ENCODE measurements around the gene FEM1A. TPM values are rescaled to one million over a fixed set of nuclear protein-coding genes. Genes with fewer than 3 reads are reported as not detected.

FEM1A gene
- total RNA-seq, 1 experiment from 2014 or later, result 15.4 TPM

GRCh38 chr19:4754248-4754647 lies 37.3 kb upstream of the FEM1A start:
- CTCF ChIA-PET, result no interaction called here
- BruUV-seq (replicated peaks), result no TSS peak
- TF ChIP-seq CTCF (IDR thresholded peaks at IDR 0.05; ENCODE audit: unreplicated experiment), result no peak
- no peaks in the 10 kb centered on the region for H3K9me3 Mint-ChIP-seq (ENCODE audit: unreplicated experiment)
- no peak for DNase-seq (ENCODE audit: unreplicated experiment)
- POLR2A ChIA-PET, result interaction anchor here (0.5 kb wide), 1 partner anchor 78 kb away, joined by 4 read pairs; no protein-coding TSS in a partner anchor
- H3K27ac Mint-ChIP-seq (ENCODE audit: low read depth, unreplicated experiment), result no peak overlapping the region
- no peaks in the 10 kb centered on the region for H3K36me3 Mint-ChIP-seq (ENCODE audit: insufficient read depth, unreplicated experiment)
- no peaks in the 10 kb centered on the region for H3K27me3 Mint-ChIP-seq (ENCODE audit: insufficient read depth, unreplicated experiment)
- H3K4me3 Mint-ChIP-seq (ENCODE audit: unreplicated experiment), result no peak overlapping the region
- intact Hi-C loops (cut with micrococcal nuclease), result no loop called here
- no peaks in the 10 kb centered on the region for H3K4me1 Mint-ChIP-seq (ENCODE audit: insufficient read depth, unreplicated experiment)

GRCh38 chr19:4755459-4755858 lies 36.1 kb upstream of the FEM1A start:
- no peak for TF ChIP-seq CTCF (IDR thresholded peaks at IDR 0.05; ENCODE audit: unreplicated experiment)
- no TSS peak for BruUV-seq (replicated peaks)
- Mint-ChIP-seq H3K4me1 (ENCODE audit: insufficient read depth, unreplicated experiment) (no peaks in the 10 kb centered on the region), H3K36me3 (ENCODE audit: insufficient read depth, unreplicated experiment) (no peaks in the 10 kb centered on the region), H3K27me3 (ENCODE audit: insufficient read depth, unreplicated experiment) (no peaks in the 10 kb centered on the region), H3K9me3 (ENCODE audit: unreplicated experiment) (no peaks in the 10 kb centered on the region), H3K4me3 (ENCODE audit: unreplicated experiment) (no peak overlapping the region), H3K27ac (ENCODE audit: low read depth, unreplicated experiment) (no peak overlapping the region)
- DNase-seq (ENCODE audit: unreplicated experiment), result no peak
- CTCF ChIA-PET, result interaction anchor here (0.6 kb wide), 2 partner anchors 33 to 36 kb away, joined by 3 to 4 read pairs; no protein-coding TSS in a partner anchor
- intact Hi-C loops (cut with micrococcal nuclease), result no loop called here
- POLR2A ChIA-PET, result interaction anchor here (0.7 kb wide), 1 partner anchor 28 kb away, joined by 4 read pairs; no protein-coding TSS in a partner anchor

GRCh38 chr19:4758082-4758481 lies 33.5 kb upstream of the FEM1A start:
- Mint-ChIP-seq H3K4me1 (ENCODE audit: insufficient read depth, unreplicated experiment) (no peaks in the 10 kb centered on the region), H3K27me3 (ENCODE audit: insufficient read depth, unreplicated experiment) (peaks cover 12% of the 10 kb centered on the region), H3K27ac (ENCODE audit: low read depth, unreplicated experiment) (no peak overlapping the region), H3K9me3 (ENCODE audit: unreplicated experiment) (no peaks in the 10 kb centered on the region), H3K36me3 (ENCODE audit: insufficient read depth, unreplicated experiment) (no peaks in the 10 kb centered on the region), H3K4me3 (ENCODE audit: unreplicated experiment) (no peak overlapping the region)
- no TSS peak for BruUV-seq (replicated peaks)
- intact Hi-C loops (cut with micrococcal nuclease), result no loop called here
- no peak for TF ChIP-seq CTCF (IDR thresholded peaks at IDR 0.05; ENCODE audit: unreplicated experiment)
- no peak for DNase-seq (ENCODE audit: unreplicated experiment)
- CTCF ChIA-PET, result no interaction called here
- POLR2A ChIA-PET, result no interaction called here

- intact Hi-C loops (cut with micrococcal nuclease), result no loop called here
- CTCF ChIA-PET, result no interaction called here
- Mint-ChIP-seq H3K4me1 (ENCODE audit: insufficient read depth, unreplicated experiment) (no peaks in the 10 kb centered on the region), H3K27ac (ENCODE audit: low read depth, unreplicated experiment) (no peak overlapping the region), H3K27me3 (ENCODE audit: insufficient read depth, unreplicated experiment) (peaks cover 18% of the 10 kb centered on the region), H3K36me3 (ENCODE audit: insufficient read depth, unreplicated experiment) (no peaks in the 10 kb centered on the region), H3K9me3 (ENCODE audit: unreplicated experiment) (no peaks in the 10 kb centered on the region), H3K4me3 (ENCODE audit: unreplicated experiment) (no peak overlapping the region)
- no TSS peak for BruUV-seq (replicated peaks)
- DNase-seq (ENCODE audit: unreplicated experiment), result no peak
- no peak for TF ChIP-seq CTCF (IDR thresholded peaks at IDR 0.05; ENCODE audit: unreplicated experiment)
- POLR2A ChIA-PET, result no interaction called here
Observed at GRCh38 chr19:4758659-4759058, 32.9 kb upstream of the FEM1A start.
